Fibroblast of skin of left quadriceps (primary cell): Measurements from ENCODE around the gene ASTN1.

Experiments
- DNase-seq, 2 experiments: peaks; one replicate each; pipeline ENCODE4 v3.0.0-alpha.2; 2013; ENCODE audit warnings: low read depth in 2 of 2

ASTN1 gene

DNA sequence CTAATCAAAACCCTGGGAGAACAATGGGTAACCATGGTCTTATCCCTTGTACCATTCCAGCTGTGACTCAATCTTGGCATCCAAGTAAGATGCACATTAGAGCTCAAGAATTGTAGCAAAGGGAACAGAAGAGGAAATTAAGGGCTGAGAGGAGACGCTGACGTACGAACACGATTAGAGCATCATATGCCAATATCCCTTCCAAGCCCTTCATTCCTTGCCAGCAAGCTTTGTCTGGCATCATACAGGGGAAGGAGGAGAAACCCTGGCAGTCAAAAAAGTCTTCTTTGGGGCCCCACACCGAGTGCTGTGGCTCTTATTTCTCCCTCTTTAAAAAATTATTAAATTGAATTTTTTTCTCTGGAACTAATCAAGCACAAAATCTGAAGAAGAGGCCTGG, 120.9 kb downstream of the ASTN1 start:
- no peak for DNase-seq

- no peak for DNase-seq
Measured at GRCh38 chr1:177035586-177035985, 128.9 kb downstream of the ASTN1 start.

- DNase-seq, result no peak
Measured at GRCh38 chr1:177033628-177034027, 130.9 kb downstream of the ASTN1 start.

GRCh38 chr1:177032434-177032833, 132.1 kb downstream of the ASTN1 start:
- DNase-seq, result no peak

DNA sequence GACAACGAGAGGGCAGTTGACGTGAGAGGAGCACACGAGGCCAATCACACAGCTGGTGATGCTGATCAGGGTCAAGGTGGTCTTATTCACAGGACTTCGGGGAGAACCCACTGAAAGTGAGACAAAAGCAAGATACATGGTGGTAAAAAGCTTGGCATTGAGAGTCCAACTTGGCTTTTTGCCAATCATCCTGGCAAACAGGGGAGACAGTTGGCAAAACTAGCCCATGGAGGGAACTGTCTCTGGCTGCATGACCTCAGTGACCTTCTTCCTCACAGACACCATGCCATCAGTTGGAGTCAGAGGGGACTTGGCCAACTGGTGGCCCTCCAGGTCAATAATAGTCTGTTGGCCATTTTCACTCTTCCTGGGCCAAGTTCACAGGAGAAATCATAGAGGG, 139.9 kb downstream of the ASTN1 start:
- no peak for DNase-seq

DNA sequence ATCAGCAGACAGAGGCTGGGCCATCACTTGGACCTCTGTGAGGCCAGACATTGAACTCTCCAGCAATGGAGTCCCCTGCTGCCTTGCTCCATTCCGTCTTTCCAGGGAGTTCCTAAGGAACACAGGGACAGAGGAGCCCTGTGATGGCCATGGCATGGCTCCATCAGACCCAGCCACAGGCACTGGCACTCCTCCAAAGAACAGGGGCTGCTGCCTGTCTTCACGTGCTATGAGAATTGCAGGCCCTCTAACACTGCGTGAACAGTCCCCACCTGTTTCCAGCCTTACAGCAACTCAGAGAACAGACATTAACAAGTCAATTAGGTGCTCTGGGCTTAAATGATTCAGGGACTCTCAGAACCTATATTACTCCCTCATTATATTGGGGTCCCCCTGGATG, 140.8 kb downstream of the ASTN1 start:
- DNase-seq, result no peak

DNA sequence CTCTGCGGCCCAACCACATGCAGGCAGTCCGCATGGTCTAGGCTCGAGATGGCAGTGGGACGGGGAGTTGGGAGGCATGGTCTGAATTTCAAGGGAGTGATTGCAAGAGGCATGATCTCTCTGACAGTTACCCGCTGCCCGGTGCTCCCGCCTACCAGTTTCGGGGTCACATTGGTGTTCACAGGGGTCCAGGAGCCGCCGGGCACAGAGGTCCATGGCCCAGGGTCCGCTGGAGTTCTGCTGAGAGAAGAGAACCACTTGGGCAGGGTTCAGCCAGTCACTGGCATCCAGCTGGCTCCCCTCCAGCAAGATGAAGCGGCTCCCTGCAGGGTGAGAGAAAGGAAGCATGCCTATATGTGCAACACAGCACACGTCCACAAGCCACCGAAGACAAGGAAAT, 141.3 kb downstream of the ASTN1 start:
- DNase-seq, result no peak

GRCh38 chr1:177021687-177022086, 142.8 kb downstream of the ASTN1 start:
- DNase-seq, result no peak

GRCh38 chr1:177020851-177021589, 143.5 kb downstream of the ASTN1 start:
- no peak for DNase-seq

- no peak for DNase-seq
Measured at GRCh38 chr1:177017287-177017852, 147.1 kb downstream of the ASTN1 start.

- DNase-seq, result no peak
Measured at GRCh38 chr1:177014325-177014724, 150.2 kb downstream of the ASTN1 start.

DNA sequence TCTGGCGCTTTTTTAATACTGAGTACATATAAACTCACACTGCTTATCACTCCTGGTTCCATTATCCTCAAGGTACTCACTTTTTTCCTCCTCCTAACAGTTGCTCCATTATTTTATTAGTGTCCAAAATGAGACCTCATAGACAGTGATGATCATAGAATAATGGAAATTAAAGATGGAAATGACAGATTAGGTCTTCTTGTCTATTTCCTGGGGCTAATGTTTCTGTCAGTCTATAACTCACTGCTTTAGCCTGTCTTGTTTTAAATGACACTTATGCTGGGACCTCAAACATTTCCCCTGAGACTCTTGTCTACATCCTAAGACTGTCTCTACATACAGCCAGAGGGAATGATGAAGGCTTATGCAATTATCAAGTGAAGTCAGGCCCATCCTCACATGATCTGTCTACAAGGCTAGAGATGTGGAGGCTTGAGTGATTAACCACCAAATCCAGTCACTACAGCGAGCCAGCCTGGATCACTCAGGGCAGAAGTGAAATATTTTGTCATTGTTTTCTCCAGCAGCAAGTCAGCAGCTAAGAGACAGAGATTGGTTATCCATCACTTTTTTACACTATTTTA, 152.1 kb downstream of the ASTN1 start:
- DNase-seq, result no peak

- no peak for DNase-seq
Measured at GRCh38 chr1:177011508-177011907, 153.0 kb downstream of the ASTN1 start.

GRCh38 chr1:177010211-177010825, 154.2 kb downstream of the ASTN1 start:
- DNase-seq, result no peak

- no peak for DNase-seq
Measured at GRCh38 chr1:177008653-177009052, 155.9 kb downstream of the ASTN1 start.

- no peak for DNase-seq
Measured at GRCh38 chr1:177007437-177008161, 156.9 kb downstream of the ASTN1 start.

DNA sequence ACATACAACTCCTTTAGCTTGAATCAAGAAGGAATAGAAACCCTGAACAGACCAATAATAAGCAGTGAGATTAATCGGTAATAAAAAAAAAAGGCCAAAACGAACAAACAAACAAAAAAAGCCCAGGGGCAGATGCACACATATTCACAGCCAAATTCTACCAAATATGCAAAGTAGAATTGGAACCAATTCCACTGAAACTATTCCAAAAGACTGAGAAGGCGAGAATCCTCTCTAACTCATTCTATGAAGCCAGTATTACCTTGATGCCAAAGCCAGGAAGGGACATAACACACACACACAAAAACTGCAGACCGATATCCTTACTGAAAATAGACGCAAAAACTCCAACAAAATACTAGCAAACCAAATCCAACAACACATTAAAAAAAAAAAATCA, 161.6 kb downstream of the ASTN1 start:
- DNase-seq, result no peak

DNA sequence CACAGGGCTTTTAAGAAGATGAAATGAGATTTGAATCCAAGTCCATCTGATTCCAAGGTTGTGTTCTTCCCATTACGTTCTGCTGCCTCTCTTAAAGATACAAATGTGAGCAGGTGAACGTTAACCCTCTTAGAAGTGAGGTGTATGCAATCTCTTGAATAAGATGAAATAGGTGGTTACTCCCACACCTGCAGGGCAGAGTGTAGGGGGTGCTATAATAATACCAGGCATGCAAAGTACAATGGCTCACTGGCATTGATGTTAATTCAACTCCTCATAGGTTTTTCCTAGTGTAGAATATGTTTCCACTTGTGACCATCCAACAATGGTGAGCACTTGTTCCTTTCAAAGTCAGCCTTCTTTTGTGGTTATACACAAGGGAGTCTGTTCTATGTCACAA, 163.0 kb downstream of the ASTN1 start:
- DNase-seq, result no peak

DNA sequence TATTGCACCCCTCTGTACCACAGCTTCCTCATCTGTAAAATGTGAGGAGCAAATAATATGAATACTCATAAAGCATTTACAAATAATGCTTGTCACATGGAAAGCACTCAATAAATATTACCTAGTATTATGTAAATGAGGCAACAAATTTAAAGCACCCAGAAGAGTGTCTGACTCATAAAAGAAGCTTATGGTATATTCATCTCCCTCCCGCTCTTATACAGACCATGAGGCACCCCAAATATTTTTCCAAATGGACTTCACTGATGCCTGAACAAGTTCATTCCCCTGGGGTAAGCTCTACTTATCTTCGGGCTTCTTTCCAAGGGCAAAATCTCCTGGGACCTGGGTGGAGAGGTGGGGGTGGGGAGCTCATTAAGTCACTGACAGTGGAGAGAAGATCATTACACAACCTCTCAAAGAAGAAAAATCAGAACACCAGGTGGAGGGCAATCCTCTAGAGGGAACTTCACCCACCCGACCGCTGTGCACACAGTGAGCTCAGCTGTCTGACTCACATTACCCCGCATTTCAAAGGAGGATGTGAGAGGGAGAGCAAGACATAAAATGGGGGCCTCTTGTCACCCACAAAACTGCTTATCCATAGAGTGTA, 166.2 kb downstream of the ASTN1 start:
- no peak for DNase-seq

- no peak for DNase-seq
Measured at GRCh38 chr1:176996456-176997090, 167.9 kb downstream of the ASTN1 start.

GRCh38 chr1:176994931-176995596, 169.4 kb downstream of the ASTN1 start:
- DNase-seq, result no peak
